GM12878 (cell line): ENCODE data around the gene ERC1.

ENCODE experiments used
- CTCF ChIP-seq, 3 experiments: IDR thresholded peaks in 2 of 3; conservative IDR thresholded peaks in 1 of 3; 2 replicates each; pipeline ENCODE4 v1.5.1; 2011; ENCODE audit warnings: low read depth in 3 of 3, low read length in 3 of 3, mild to moderate bottlenecking in 3 of 3, control low read depth in 2 of 3, moderate library complexity in 2 of 3, inconsistent platforms in 1 of 3, mixed read lengths in 1 of 3; ENCODE audit not compliant: control insufficient read depth in 2 of 3, insufficient read depth in 1 of 3; ENCODE audit errors: extremely low read depth in 1 of 3
- EZH2 ChIP-seq: IDR thresholded peaks from 2 replicates; pipeline ENCODE4 v1.6.1; 2012; ENCODE audit warnings: low read depth, mild to moderate bottlenecking, control low read depth, inconsistent platforms, low read length, borderline replicate concordance; ENCODE audit not compliant: control insufficient read depth
- JUND ChIP-seq: IDR thresholded peaks from 2 replicates; pipeline ENCODE4 v1.6.1; 2012; ENCODE audit warnings: low read depth, mild to moderate bottlenecking, low read length, improper control_type of control experiment, moderate library complexity
- POLR2A ChIP-seq: IDR thresholded peaks from 2 replicates; pipeline ENCODE4 v1.6.1; 2011; ENCODE audit warnings: low read depth, mild to moderate bottlenecking, low read length
- POLR2AphosphoS5 ChIP-seq: IDR thresholded peaks from 2 replicates; pipeline ENCODE4 v1.6.1; 2011; ENCODE audit warnings: mild to moderate bottlenecking, low read length, inconsistent platforms
- RAD21 ChIP-seq: IDR thresholded peaks from 2 replicates; pipeline ENCODE4 v1.6.1; 2011; ENCODE audit warnings: mild to moderate bottlenecking, low read depth, low read length, moderate library complexity; ENCODE audit not compliant: insufficient read depth
- WRNIP1 ChIP-seq: IDR thresholded peaks from 2 replicates; pipeline ENCODE4 v1.6.1; 2011; ENCODE audit warnings: low read depth, low read length, improper control_type of control experiment, borderline replicate concordance
- ZNF274 ChIP-seq: IDR thresholded peaks from one replicate; pipeline ENCODE4 v1.8.0; 2011; ENCODE audit not compliant: insufficient read length, insufficient read depth
- TF ChIP-seq, protein P1 (sequence below): IDR thresholded peaks from 2 replicates; pipeline ENCODE4 v1.6.1; 2012; ENCODE audit warnings: low read length, inconsistent platforms

DNA sequence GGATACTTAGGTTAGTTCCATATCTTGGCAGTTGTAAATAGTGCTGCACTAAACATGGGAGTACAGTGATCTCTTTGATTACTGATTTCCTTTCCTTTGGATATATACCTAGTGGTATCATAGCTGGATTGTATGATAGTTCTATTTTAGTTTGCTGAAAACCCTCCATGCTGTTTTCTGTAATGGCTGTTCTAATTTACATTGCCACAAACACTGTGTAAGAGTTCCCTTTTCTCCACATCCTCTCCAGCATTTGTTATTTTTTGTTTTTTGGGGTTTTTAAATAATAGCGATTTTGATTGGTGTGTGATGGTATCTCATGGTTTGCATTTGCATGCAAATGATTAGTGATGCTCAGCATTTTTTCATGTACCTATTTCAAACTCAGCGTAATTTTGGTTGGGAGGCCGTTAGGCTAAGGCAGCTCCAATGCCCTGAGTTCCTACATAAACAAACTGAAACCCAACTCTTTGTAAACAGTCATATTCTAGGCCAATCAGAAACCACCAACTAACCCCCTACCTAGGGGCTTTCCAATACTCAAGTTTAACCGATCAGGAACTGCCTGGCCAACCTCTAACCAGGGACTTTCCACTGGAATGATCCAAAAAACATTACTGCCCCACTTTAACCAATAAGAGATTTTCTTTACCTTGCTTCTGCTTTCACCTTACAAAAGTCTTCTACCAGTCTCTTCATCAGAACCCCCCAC, 431.7 kb downstream of the ERC1 start:
- no peak for TF ChIP-seq EZH2
- TF ChIP-seq CTCF (IDR thresholded peaks at IDR 0.05 in 2 of 3, conservative IDR thresholded peaks at IDR 0.05 in 1 of 3; ENCODE audit: control insufficient read depth in 2 of 3, extremely low read depth in 1 of 3, insufficient read depth in 1 of 3, low read depth in 3 of 3, low read length in 3 of 3): no peak
- TF ChIP-seq POLR2AphosphoS5: no peak
- TF ChIP-seq JUND: no peak
- no peak for TF ChIP-seq WRNIP1
- TF ChIP-seq, protein P1, sequence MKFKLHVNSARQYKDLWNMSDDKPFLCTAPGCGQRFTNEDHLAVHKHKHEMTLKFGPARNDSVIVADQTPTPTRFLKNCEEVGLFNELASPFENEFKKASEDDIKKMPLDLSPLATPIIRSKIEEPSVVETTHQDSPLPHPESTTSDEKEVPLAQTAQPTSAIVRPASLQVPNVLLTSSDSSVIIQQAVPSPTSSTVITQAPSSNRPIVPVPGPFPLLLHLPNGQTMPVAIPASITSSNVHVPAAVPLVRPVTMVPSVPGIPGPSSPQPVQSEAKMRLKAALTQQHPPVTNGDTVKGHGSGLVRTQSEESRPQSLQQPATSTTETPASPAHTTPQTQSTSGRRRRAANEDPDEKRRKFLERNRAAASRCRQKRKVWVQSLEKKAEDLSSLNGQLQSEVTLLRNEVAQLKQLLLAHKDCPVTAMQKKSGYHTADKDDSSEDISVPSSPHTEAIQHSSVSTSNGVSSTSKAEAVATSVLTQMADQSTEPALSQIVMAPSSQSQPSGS: no peak
- TF ChIP-seq POLR2A: no peak
- TF ChIP-seq RAD21: no peak
- no peak for TF ChIP-seq ZNF274
